H1 (cell line): ENCODE measurements around the gene PTPRT. TPM values are rescaled to one million over a fixed set of nuclear protein-coding genes. Genes with fewer than 3 reads are reported as not detected.

Experiments
- CTCF ChIA-PET: fragments of 300-600 bp; sonication (Branson Sonifier 250); formaldehyde crosslinking; loops from one replicate; lab custom pipeline; 2021; ENCODE audit not compliant: partially characterized antibody; lab: Charles Lee
- POLR2A ChIA-PET: fragments of 300-600 bp; sonication (Branson Sonifier 250); formaldehyde crosslinking; loops from one replicate; lab custom pipeline; 2021; ENCODE audit warnings: inconsistent platforms; ENCODE audit not compliant: partially characterized antibody; lab: Charles Lee
- DNase-seq, 2 experiments: peaks; one replicate each; pipeline versions ENCODE4 v3.0.0 to v3.0.0-alpha.2; 2010 to 2022; ENCODE audit warnings: low spot score in 2 of 2, low read depth in 1 of 2, mixed read lengths in 1 of 2
- FAIRE-seq: peaks from 2 replicates; lab custom pipeline; 2011; peaks lifted over from hg19 to GRCh38; lab: Jason Lieb, UNC
- H2AFZ ChIP-seq: 2 replicates; pipeline ENCODE4 v1.8.1; 2012; ENCODE audit warnings: low read length, inconsistent platforms
- H2AK5ac ChIP-seq: 2 replicates; pipeline ENCODE4 v1.6.1; 2013; ENCODE audit warnings: low read depth, low read length
- H2BK120ac ChIP-seq: replicated peaks from 2 replicates; pipeline ENCODE3; 2013; ENCODE audit warnings: low read depth, low read length, inconsistent platforms
- H2BK12ac ChIP-seq: 2 replicates; pipeline ENCODE4 v1.6.1; 2013; ENCODE audit warnings: low read depth, low read length
- H2BK15ac ChIP-seq: 2 replicates; pipeline ENCODE4 v1.6.1; 2013; ENCODE audit warnings: low read length
- H2BK20ac ChIP-seq: 2 replicates; pipeline ENCODE4 v1.6.1; 2013; ENCODE audit warnings: low read length
- H2BK5ac ChIP-seq: 2 replicates; pipeline ENCODE4 v1.6.1; 2013; ENCODE audit warnings: low read depth, low read length
- H3K14ac ChIP-seq: 2 replicates; pipeline ENCODE4 v1.6.1; 2013; ENCODE audit warnings: inconsistent platforms; ENCODE audit not compliant: insufficient read length
- H3K18ac ChIP-seq: 2 replicates; pipeline ENCODE4 v1.6.1; 2013; ENCODE audit warnings: low read length; ENCODE audit errors: extremely low read depth
- H3K23ac ChIP-seq: 2 replicates; pipeline ENCODE4 v1.6.1; 2013; ENCODE audit warnings: inconsistent platforms; ENCODE audit not compliant: insufficient read length
- H3K23me2 ChIP-seq: 2 replicates; pipeline ENCODE4 v1.6.1; 2013; ENCODE audit warnings: low read depth, low read length
- H3K27ac ChIP-seq: 2 replicates; pipeline ENCODE4 v1.6.1; 2011; ENCODE audit warnings: low read depth, low read length, inconsistent platforms
- H3K27me3 ChIP-seq, 4 experiments: replicated peaks in 1 of 4; 1 replicate in 1 of 4; 2 replicates in 3 of 4; pipeline versions ENCODE4 v1.6.1 to v1.8.1; 2011 to 2013; ENCODE audit warnings: low read length in 3 of 4, mild to moderate bottlenecking in 3 of 4, inconsistent platforms in 2 of 4, mixed read lengths in 2 of 4, moderate library complexity in 1 of 4; ENCODE audit not compliant: control insufficient read depth in 3 of 4, insufficient read depth in 3 of 4; ENCODE audit errors: extremely low read depth in 1 of 4
- H3K36me3 ChIP-seq, 4 experiments: 2 replicates each; pipeline versions ENCODE4 v1.6.1 to v1.8.1; 2011 to 2013; ENCODE audit warnings: mild to moderate bottlenecking in 4 of 4, low read length in 3 of 4, moderate library complexity in 2 of 4, control low read depth in 1 of 4, inconsistent platforms in 1 of 4; ENCODE audit not compliant: insufficient read depth in 4 of 4, control insufficient read depth in 2 of 4
- H3K4ac ChIP-seq: replicated peaks from 2 replicates; pipeline ENCODE3; 2013; ENCODE audit warnings: low read length, low read depth, mixed read lengths, inconsistent platforms; ENCODE audit not compliant: insufficient read length
- H3K4me1 ChIP-seq, 4 experiments: replicated peaks in 1 of 4; 1 replicate in 1 of 4; 2 replicates in 3 of 4; pipeline versions ENCODE4 v1.6.1 to v1.8.1; 2011 to 2013; ENCODE audit warnings: low read length in 3 of 4, inconsistent platforms in 2 of 4, mixed read lengths in 1 of 4; ENCODE audit not compliant: insufficient read depth in 4 of 4, control insufficient read depth in 3 of 4
- H3K4me2 ChIP-seq, 2 experiments: 2 replicates each; pipeline versions ENCODE4 v1.6.1 to v1.8.1; 2011 to 2013; ENCODE audit warnings: low read depth in 2 of 2, low read length in 2 of 2, control low read depth in 1 of 2, inconsistent platforms in 1 of 2, mild to moderate bottlenecking in 1 of 2; ENCODE audit not compliant: insufficient read depth in 1 of 2
- H3K4me3 ChIP-seq, 4 experiments: fragments of 200-600, 300-600 bp in 1 of 4; sonication (generic), shearing (Covaris generic), sonication (Bioruptor Twin) in 1 of 4; 2 replicates each; pipeline versions ENCODE4 v1.5.1 to v1.8.1; 2011 to 2016; ENCODE audit warnings: low read length in 4 of 4, low read depth in 3 of 4, control low read depth in 2 of 4, inconsistent platforms in 2 of 4, mild to moderate bottlenecking in 2 of 4, mixed read lengths in 1 of 4, moderate library complexity in 1 of 4; ENCODE audit not compliant: insufficient read depth in 2 of 4; ENCODE audit errors: extremely low read depth in 1 of 4
- H3K56ac ChIP-seq: replicated peaks from 2 replicates; pipeline ENCODE3; 2013; ENCODE audit warnings: low read depth, mild to moderate bottlenecking, mixed read lengths, low read length, inconsistent platforms; ENCODE audit not compliant: insufficient read length
- H3K79me1 ChIP-seq: 2 replicates; pipeline ENCODE4 v1.6.1; 2013; ENCODE audit warnings: low read depth, low read length, control low read depth
- H3K79me2 ChIP-seq, 2 experiments: 2 replicates each; pipeline versions ENCODE4 v1.6.1 to v1.8.1; 2012 to 2013; ENCODE audit warnings: low read length in 2 of 2, mild to moderate bottlenecking in 2 of 2, inconsistent platforms in 1 of 2; ENCODE audit not compliant: insufficient read depth in 2 of 2, control insufficient read depth in 1 of 2
- H3K9ac ChIP-seq, 4 experiments: replicated peaks in 1 of 4; 1 replicate in 1 of 4; 2 replicates in 3 of 4; pipeline versions ENCODE4 v1.6.1 to v1.8.1; 2011 to 2013; ENCODE audit warnings: low read depth in 3 of 4, low read length in 3 of 4, control low read depth in 2 of 4, mild to moderate bottlenecking in 2 of 4, moderate library complexity in 2 of 4, inconsistent platforms in 1 of 4; ENCODE audit errors: extremely low read depth in 1 of 4
- H3K9me3 ChIP-seq, 2 experiments: 2 replicates each; pipeline versions ENCODE4 v1.6.1 to v1.8.1; 2012 to 2013; ENCODE audit warnings: mild to moderate bottlenecking in 2 of 2, moderate library complexity in 2 of 2, control low read depth in 1 of 2, inconsistent platforms in 1 of 2, low read depth in 1 of 2, low read length in 1 of 2, mixed read lengths in 1 of 2; ENCODE audit not compliant: insufficient read depth in 2 of 2
- H4K20me1 ChIP-seq, 2 experiments: replicated peaks in 1 of 2; 2 replicates each; pipeline versions ENCODE3 to v1.8.1; 2011 to 2013; ENCODE audit warnings: inconsistent platforms in 2 of 2, low read length in 2 of 2, mild to moderate bottlenecking in 1 of 2; ENCODE audit not compliant: insufficient read depth in 2 of 2, control insufficient read depth in 1 of 2
- H4K5ac ChIP-seq: 2 replicates; pipeline ENCODE4 v1.6.1; 2013; ENCODE audit warnings: low read length, low read depth, mixed read lengths, inconsistent platforms; ENCODE audit not compliant: insufficient read length
- H4K8ac ChIP-seq: 2 replicates; pipeline ENCODE4 v1.8.0; 2013; ENCODE audit warnings: mild to moderate bottlenecking, moderate library complexity, low read length, inconsistent platforms; ENCODE audit not compliant: insufficient read depth; ENCODE audit errors: extremely low read depth
- H4K91ac ChIP-seq: replicated peaks from 2 replicates; pipeline ENCODE3; 2013; ENCODE audit warnings: low read length, mixed read lengths, inconsistent platforms; ENCODE audit not compliant: insufficient read length
- BRCA1 ChIP-seq: IDR thresholded peaks from 2 replicates; pipeline ENCODE4 v1.6.1; 2012; ENCODE audit warnings: low read depth, low read length, improper control_type of control experiment
- EGR1 ChIP-seq: IDR thresholded peaks from 2 replicates; pipeline ENCODE4 v1.6.1; 2011; ENCODE audit warnings: low read depth, low read length, borderline replicate concordance
- HDAC6 ChIP-seq: IDR thresholded peaks from one replicate; pipeline ENCODE4 v1.7.1; 2012; ENCODE audit warnings: low read depth, mild to moderate bottlenecking, inconsistent platforms, low read length, moderate library complexity
- MAFK ChIP-seq: IDR thresholded peaks from 2 replicates; pipeline ENCODE4 v1.6.1; 2012; ENCODE audit warnings: low read depth, mild to moderate bottlenecking, improper control_type of control experiment, low read length
- RAD21 ChIP-seq, 2 experiments: IDR thresholded peaks in 1 of 2; conservative IDR thresholded peaks in 1 of 2; 2 replicates each; pipeline ENCODE4 v1.6.1; 2011; ENCODE audit warnings: low read depth in 2 of 2, low read length in 2 of 2, improper control_type of control experiment in 1 of 2, inconsistent platforms in 1 of 2, mild to moderate bottlenecking in 1 of 2, moderate library complexity in 1 of 2
- SP2 ChIP-seq: IDR thresholded peaks from 2 replicates; pipeline ENCODE4 v1.6.1; 2012; ENCODE audit warnings: mild to moderate bottlenecking, low read length, inconsistent platforms
- TBP ChIP-seq: IDR thresholded peaks from 2 replicates; pipeline ENCODE4 v1.6.1; 2011; ENCODE audit warnings: low read depth, low read length, improper control_type of control experiment
- YY1 ChIP-seq: IDR thresholded peaks from 2 replicates; pipeline ENCODE4 v1.6.1; 2011; ENCODE audit warnings: low read depth, mild to moderate bottlenecking, low read length
- ZNF274 ChIP-seq: IDR thresholded peaks from 2 replicates; pipeline ENCODE4 v1.7.0; 2012; ENCODE audit warnings: low read length, borderline replicate concordance; ENCODE audit errors: extremely low read depth
- WGBS, 2 experiments: shearing (Covaris generic) in 1 of 2; methylation state at CpG; one replicate each; pipeline versions ENCODE4 v1.1.6 to v1.1.7; 2013 to 2015; ENCODE audit warnings: low lambda C conversion rate in 2 of 2, mixed read lengths in 2 of 2, inconsistent platforms in 1 of 2, low coverage in 1 of 2, missing lambda C conversion rate in 1 of 2; ENCODE audit not compliant: insufficient replicate concordance in 2 of 2, insufficient coverage in 1 of 2, insufficient read length in 1 of 2; ENCODE audit errors: extremely low coverage in 1 of 2, missing lambda C conversion rate in 1 of 2; 5-methylcytosine and 5-hydroxymethylcytosine counted together
- polyA plus RNA-seq, 7 experiments: library from polyadenylated mRNA; depleted of rRNA in 3 of 7; stranded (reverse) in 5 of 7; unstranded in 2 of 7; fragments of >200 nt in 5 of 7; fragments of 200-250 nt in 2 of 7; gene quantifications; 1 replicate in 5 of 7; 2 replicates in 1 of 7; 4 replicates in 1 of 7; pipeline versions ENCODE4 v1.2.1 to v1.2.3, GENCODE V29; 2011 to 2013; ENCODE audit warnings: missing spikeins in 2 of 7, mixed read lengths in 2 of 7
- total RNA-seq: library from RNA; stranded (reverse); fragmentation: NEBNext Ultra II Directional; extraction: Animal tissue kit (Norgen Biotek cat#: 25700); gene quantifications from 2 replicates; pipeline ENCODE4 v1.2.1, GENCODE V29; 2021

Gene PTPRT
- total and polyA plus RNA-seq, 2 of the 8 experiments (the other 6 are each of a cell fraction or from before 2014, with no cell fraction given): 0.33 to 1.8 TPM

DNA sequence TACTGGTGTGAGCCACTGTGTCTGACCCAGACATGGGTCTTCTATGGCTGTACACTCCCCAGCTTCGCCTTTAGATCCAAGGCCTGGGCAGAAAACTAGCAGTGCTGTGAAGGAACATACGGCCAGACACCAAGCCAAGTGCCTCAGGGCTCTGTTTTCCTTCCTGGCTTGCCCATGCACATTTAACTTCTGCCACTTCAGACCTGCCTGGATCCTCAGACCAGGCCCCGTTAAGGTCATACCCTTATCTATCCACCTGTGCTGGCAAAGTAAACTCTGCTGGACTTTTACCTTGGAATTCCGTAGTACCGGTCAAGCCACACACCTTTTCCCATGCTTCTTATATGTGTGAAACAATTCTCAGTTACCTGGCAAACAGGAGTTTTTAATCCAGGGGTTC lies 644.8 kb downstream of the PTPRT start:
- Histone ChIP-seq H3K56ac (no peak overlapping the region), H3K4me2 (no peak overlapping the region), H3K23ac (no peak overlapping the region), H3K4me3 (no peak overlapping the region), H2AFZ (no peak overlapping the region), H2BK20ac (no peak overlapping the region), H2BK5ac (no peak overlapping the region), H4K8ac (no peak overlapping the region), H2BK120ac (no peak overlapping the region), H3K18ac (no peak overlapping the region), H2AK5ac (no peak overlapping the region), H3K27me3 (no peaks in the 10 kb centered on the region)
- no peak for DNase-seq
- CTCF ChIA-PET: interaction anchor here (1.2 kb wide), 1 partner anchor 588 kb away, joined by 4 read pairs; no protein-coding TSS in a partner anchor
- no peak for FAIRE-seq
- TF ChIP-seq MAFK (no peak), YY1 (no peak), HDAC6 (no peak), TBP (no peak), BRCA1 (no peak), EGR1 (no peak), RAD21 (IDR thresholded peaks at IDR 0.05 in 1 of 2, conservative IDR thresholded peaks at IDR 0.05 in 1 of 2; ENCODE audit: low read depth in 2 of 2, low read length in 2 of 2) (no peak), SP2 (no peak), ZNF274 (no peak)
- TF ChIP-seq, all 59 proteins: peak for 0
- Histone ChIP-seq H3K79me2 (no peaks in the 10 kb centered on the region), H4K91ac (no peak overlapping the region), H3K4me1 (no peaks in the 10 kb centered on the region), H3K9me3 (no peaks in the 10 kb centered on the region), H4K20me1 (no peaks in the 10 kb centered on the region), H3K9ac (no peak overlapping the region), H3K79me1 (no peaks in the 10 kb centered on the region), H3K36me3 (no peaks in the 10 kb centered on the region), H3K14ac (no peak overlapping the region), H3K23me2 (no peaks in the 10 kb centered on the region), H2BK15ac (no peak overlapping the region), H3K4ac (no peak overlapping the region), H4K5ac (no peak overlapping the region), H3K27ac (no peak overlapping the region), H2BK12ac (no peak overlapping the region)
- POLR2A ChIA-PET: no interaction called here
- 91% methylated on average over 5 of the region's 5 CpGs; no CpG with 5 or more reads in 1 of the 2 experiments for WGBS, 2 experiments
